Ishikawa (cell line): ENCODE results near the gene CPT1B.

Experiments
- CEBPB ChIP-seq: IDR thresholded peaks from 2 replicates; pipeline ENCODE4 v1.6.1; 2012
- CREB1 ChIP-seq: IDR thresholded peaks from 2 replicates; pipeline ENCODE4 v1.6.1; 2012; ENCODE audit warnings: low read depth
- EGR1 ChIP-seq: IDR thresholded peaks from 2 replicates; pipeline ENCODE4 v1.6.1; 2012
- EP300 ChIP-seq: IDR thresholded peaks from 2 replicates; pipeline ENCODE4 v1.6.1; 2012; ENCODE audit warnings: borderline replicate concordance
- FOXM1 ChIP-seq: IDR thresholded peaks from 2 replicates; pipeline ENCODE4 v1.6.1; 2012; ENCODE audit warnings: low read depth, borderline replicate concordance
- MAX ChIP-seq: IDR thresholded peaks from 2 replicates; pipeline ENCODE4 v1.6.1; 2012
- NFIC ChIP-seq: IDR thresholded peaks from 2 replicates; pipeline ENCODE4 v1.6.1; 2012
- RAD21 ChIP-seq: IDR thresholded peaks from 2 replicates; pipeline ENCODE4 v1.6.1; 2012; ENCODE audit warnings: low read depth
- REST ChIP-seq: IDR thresholded peaks from 2 replicates; pipeline ENCODE4 v1.6.1; 2012; ENCODE audit warnings: low read depth, mild to moderate bottlenecking
- TAF1 ChIP-seq: IDR thresholded peaks from 2 replicates; pipeline ENCODE4 v1.6.1; 2012; ENCODE audit warnings: low read depth, mild to moderate bottlenecking
- TCF12 ChIP-seq: IDR thresholded peaks from 2 replicates; pipeline ENCODE4 v1.6.1; 2012; ENCODE audit warnings: low read depth
- TEAD4 ChIP-seq: IDR thresholded peaks from 2 replicates; pipeline ENCODE4 v1.6.1; 2012
- USF1 ChIP-seq: IDR thresholded peaks from 2 replicates; pipeline ENCODE4 v1.6.1; 2012
- YY1 ChIP-seq: IDR thresholded peaks from 2 replicates; pipeline ENCODE4 v1.6.1; 2012; ENCODE audit warnings: low read depth
- ZBTB7A ChIP-seq: IDR thresholded peaks from 2 replicates; pipeline ENCODE4 v1.6.1; 2012; ENCODE audit warnings: low read depth

The CPT1B gene

GRCh38 chr22:50620593-50621355 is 42.5 kb upstream of the CPT1B start:
- TF ChIP-seq NFIC: no peak
- TF ChIP-seq YY1: no peak
- no peak for TF ChIP-seq FOXM1
- no peak for TF ChIP-seq EP300
- TF ChIP-seq TCF12: no peak
- TF ChIP-seq ZBTB7A: peak; percentile 98
- no peak for TF ChIP-seq EGR1
- peak; percentile 52; the same call in 1 of the 2 replicates for TF ChIP-seq MAX
- no peak for TF ChIP-seq RAD21
- no peak for TF ChIP-seq TEAD4
- no peak for TF ChIP-seq CREB1
- no peak for TF ChIP-seq REST
- TF ChIP-seq USF1: no peak
- no peak for TF ChIP-seq TAF1

- TF ChIP-seq MAX: peak; percentile 74; the same call in 1 of the 2 replicates
- no peak for TF ChIP-seq USF1
- TF ChIP-seq YY1: no peak
- TF ChIP-seq NFIC: peak; percentile 59
- no peak for TF ChIP-seq REST
Observed at GRCh38 chr22:50613291-50613981, 35.2 kb upstream of the CPT1B start.

- no peak for TF ChIP-seq USF1
- no peak for TF ChIP-seq CREB1
- TF ChIP-seq TAF1: no peak
- no peak for TF ChIP-seq TCF12
- no peak; the same call in 1 of the 2 replicates for TF ChIP-seq EGR1
- TF ChIP-seq CEBPB: no peak
- no peak for TF ChIP-seq NFIC
- no peak for TF ChIP-seq REST
- no peak for TF ChIP-seq RAD21
- no peak for TF ChIP-seq EP300
- TF ChIP-seq YY1: no peak
- no peak for TF ChIP-seq ZBTB7A
- TF ChIP-seq TEAD4: no peak
- no peak; the same call in 1 of the 2 replicates for TF ChIP-seq MAX
Observed at GRCh38 chr22:50612528-50613221, 34.4 kb upstream of the CPT1B start.
